ENCODE data around the gene THEM5.

DNA sequence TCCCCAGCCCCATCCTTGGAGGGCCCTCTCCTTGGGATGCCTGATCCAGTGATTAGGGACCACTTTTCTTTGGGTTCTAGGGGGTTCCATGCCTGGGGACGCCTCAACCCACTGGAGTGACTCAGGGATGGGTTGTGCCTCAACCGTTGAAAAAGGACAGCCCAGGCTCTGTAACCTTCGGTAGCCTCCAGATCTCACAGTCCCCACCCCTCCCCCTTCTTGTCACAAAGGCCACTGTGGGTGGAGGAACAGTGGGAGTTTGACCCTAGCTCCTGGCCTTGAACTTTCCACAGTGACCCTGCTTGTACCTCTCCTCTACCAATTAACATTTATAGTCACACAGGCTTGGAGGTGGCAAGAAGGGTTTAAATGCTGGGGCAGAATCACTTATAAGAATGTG, 19.3 kb downstream of the THEM5 start:
- TF ChIP-seq, protein P1, sequence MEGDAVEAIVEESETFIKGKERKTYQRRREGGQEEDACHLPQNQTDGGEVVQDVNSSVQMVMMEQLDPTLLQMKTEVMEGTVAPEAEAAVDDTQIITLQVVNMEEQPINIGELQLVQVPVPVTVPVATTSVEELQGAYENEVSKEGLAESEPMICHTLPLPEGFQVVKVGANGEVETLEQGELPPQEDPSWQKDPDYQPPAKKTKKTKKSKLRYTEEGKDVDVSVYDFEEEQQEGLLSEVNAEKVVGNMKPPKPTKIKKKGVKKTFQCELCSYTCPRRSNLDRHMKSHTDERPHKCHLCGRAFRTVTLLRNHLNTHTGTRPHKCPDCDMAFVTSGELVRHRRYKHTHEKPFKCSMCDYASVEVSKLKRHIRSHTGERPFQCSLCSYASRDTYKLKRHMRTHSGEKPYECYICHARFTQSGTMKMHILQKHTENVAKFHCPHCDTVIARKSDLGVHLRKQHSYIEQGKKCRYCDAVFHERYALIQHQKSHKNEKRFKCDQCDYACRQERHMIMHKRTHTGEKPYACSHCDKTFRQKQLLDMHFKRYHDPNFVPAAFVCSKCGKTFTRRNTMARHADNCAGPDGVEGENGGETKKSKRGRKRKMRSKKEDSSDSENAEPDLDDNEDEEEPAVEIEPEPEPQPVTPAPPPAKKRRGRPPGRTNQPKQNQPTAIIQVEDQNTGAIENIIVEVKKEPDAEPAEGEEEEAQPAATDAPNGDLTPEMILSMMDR (conservative IDR thresholded peaks at IDR 0.05), result no peak
- no peak for TF ChIP-seq EZH2 (IDR thresholded peaks at IDR 0.05; ENCODE audit: low read depth)

Data from PC-9 (cell line).